ENCODE measurements around the gene USP10. TPM values are rescaled to one million over a fixed set of nuclear protein-coding genes. Genes with fewer than 3 reads are reported as not detected.
A peak's percentile ranks its signal among the peaks of the same experiment; 100 is the strongest.

The USP10 gene
- total RNA-seq, 5 donors from 2014 or later (not counting 1 experiment from before 2014, with no cell fraction given): 80.4 to 122 (median 104) TPM

GRCh38 chr16:84816023-84816422 is 116.2 kb downstream of the USP10 start:
- Histone ChIP-seq H3K9me3 (no peaks in the 10 kb centered on the region), H3K27ac (ENCODE audit: low read length) (no peak overlapping the region), H3K4me1 (ENCODE audit: control insufficient read depth in 1 of 2, extremely low read depth in 1 of 2, insufficient read depth in 2 of 2, low read length in 2 of 2) (peaks cover 7 to 19% of the 10 kb centered on the region in 2 experiments), H3K4me3 (ENCODE audit: control insufficient read depth in 1 of 2, extremely low read depth in 1 of 2, low read length in 1 of 2) (no peak overlapping the region), H3K36me3 (ENCODE audit: control insufficient read depth in 2 of 2, extremely low read depth in 1 of 2, insufficient read depth in 1 of 2, low read length in 1 of 2) (no peaks in the 10 kb centered on the region), H3K27me3 (replicated peaks in 1 of 2; ENCODE audit: control insufficient read depth in 2 of 2, extremely low read depth in 1 of 2, insufficient read depth in 2 of 2, low read length in 1 of 2) (peaks cover 0 to 31% of the 10 kb centered on the region in 2 experiments)
- ChIA-PET POLR2A (no interaction called here), CTCF (no interaction called here)
- no peak for ATAC-seq (replicated peaks in 1 of 4)
- peaks cover 3 to 8% of the 10 kb centered on the region in 2 donors for H3K27me3 Mint-ChIP-seq
- H3K9me3 Mint-ChIP-seq: no peaks in the 10 kb centered on the region
- H3K27ac Mint-ChIP-seq: no peak overlapping the region
- H3K4me3 Mint-ChIP-seq: no peak overlapping the region
- DNase-seq: no peak
- 100% methylated on average over 1 of the region's 7 CpGs for WGBS (ENCODE audit: insufficient coverage)
- peaks cover 15 to 30% (median 15%) of the 10 kb centered on the region in 3 donors for H3K4me1 Mint-ChIP-seq
- H3K36me3 Mint-ChIP-seq: no peaks in the 10 kb centered on the region

GRCh38 chr16:84816485-84816884 is 116.7 kb downstream of the USP10 start:
- no peak overlapping the region for H3K4me3 ChIP-seq (ENCODE audit: control insufficient read depth in 1 of 2, extremely low read depth in 1 of 2, low read length in 1 of 2)
- 85% methylated on average over 7 of the region's 10 CpGs for WGBS (ENCODE audit: insufficient coverage)
- no peak overlapping the region for H3K27ac Mint-ChIP-seq
- ChIA-PET CTCF (no interaction called here), POLR2A (no interaction called here)
- peaks cover 7 to 17% of the 10 kb centered on the region in 2 experiments for H3K4me1 ChIP-seq (ENCODE audit: control insufficient read depth in 1 of 2, extremely low read depth in 1 of 2, insufficient read depth in 2 of 2, low read length in 2 of 2)
- peaks cover 3 to 10% of the 10 kb centered on the region in 2 donors for H3K27me3 Mint-ChIP-seq
- H3K36me3 Mint-ChIP-seq: no peaks in the 10 kb centered on the region
- no peaks in the 10 kb centered on the region for H3K36me3 ChIP-seq (ENCODE audit: control insufficient read depth in 2 of 2, extremely low read depth in 1 of 2, insufficient read depth in 1 of 2, low read length in 1 of 2)
- H3K9me3 ChIP-seq: no peaks in the 10 kb centered on the region
- no peak overlapping the region for H3K27ac ChIP-seq (ENCODE audit: low read length)
- H3K4me1 Mint-ChIP-seq: peaks cover 12 to 30% (median 14%) of the 10 kb centered on the region in 3 donors
- H3K9me3 Mint-ChIP-seq: no peaks in the 10 kb centered on the region
- ATAC-seq (replicated peaks in 1 of 4) (no peak), DNase-seq (no peak)
- peaks cover 0 to 34% of the 10 kb centered on the region in 2 experiments for H3K27me3 ChIP-seq (replicated peaks in 1 of 2; ENCODE audit: control insufficient read depth in 2 of 2, extremely low read depth in 1 of 2, insufficient read depth in 2 of 2, low read length in 1 of 2)
- no peak overlapping the region for H3K4me3 Mint-ChIP-seq

- DNase-seq (no peak), ATAC-seq (replicated peaks in 1 of 4) (no peak)
- Mint-ChIP-seq H3K4me3 (no peak overlapping the region), H3K27ac (no peak overlapping the region), H3K36me3 (no peaks in the 10 kb centered on the region), H3K27me3 (peaks cover 3 to 12% of the 10 kb centered on the region in 2 donors), H3K9me3 (no peaks in the 10 kb centered on the region), H3K4me1 (peaks cover 11 to 27% (median 18%) of the 10 kb centered on the region in 3 donors)
- Histone ChIP-seq H3K27ac (ENCODE audit: low read length) (no peak overlapping the region), H3K4me3 (ENCODE audit: control insufficient read depth in 1 of 2, extremely low read depth in 1 of 2, low read length in 1 of 2) (no peak overlapping the region), H3K27me3 (replicated peaks in 1 of 2; ENCODE audit: control insufficient read depth in 2 of 2, extremely low read depth in 1 of 2, insufficient read depth in 2 of 2, low read length in 1 of 2) (peaks cover 0 to 39% of the 10 kb centered on the region in 2 experiments), H3K36me3 (ENCODE audit: control insufficient read depth in 2 of 2, extremely low read depth in 1 of 2, insufficient read depth in 1 of 2, low read length in 1 of 2) (no peaks in the 10 kb centered on the region), H3K4me1 (ENCODE audit: control insufficient read depth in 1 of 2, extremely low read depth in 1 of 2, insufficient read depth in 2 of 2, low read length in 2 of 2) (peaks cover 7 to 16% of the 10 kb centered on the region in 2 experiments), H3K9me3 (no peaks in the 10 kb centered on the region)
- WGBS (ENCODE audit: insufficient coverage): 90% methylated on average over 8 of the region's 10 CpGs
- ChIA-PET POLR2A (no interaction called here), CTCF (no interaction called here)
Measured at GRCh38 chr16:84817206-84817605, 117.4 kb downstream of the USP10 start.

- no CpG with 5 or more reads among the region's 2 CpGs for WGBS (ENCODE audit: insufficient coverage)
- Histone ChIP-seq H3K36me3 (ENCODE audit: control insufficient read depth in 2 of 2, extremely low read depth in 1 of 2, insufficient read depth in 1 of 2, low read length in 1 of 2) (no peaks in the 10 kb centered on the region), H3K4me3 (ENCODE audit: control insufficient read depth in 1 of 2, extremely low read depth in 1 of 2, low read length in 1 of 2) (no peak overlapping the region), H3K9me3 (no peaks in the 10 kb centered on the region), H3K27me3 (replicated peaks in 1 of 2; ENCODE audit: control insufficient read depth in 2 of 2, extremely low read depth in 1 of 2, insufficient read depth in 2 of 2, low read length in 1 of 2) (peaks cover 0 to 42% of the 10 kb centered on the region in 2 experiments), H3K4me1 (ENCODE audit: control insufficient read depth in 1 of 2, extremely low read depth in 1 of 2, insufficient read depth in 2 of 2, low read length in 2 of 2) (peaks cover 7 to 16% of the 10 kb centered on the region in 2 experiments), H3K27ac (ENCODE audit: low read length) (no peak overlapping the region)
- POLR2A ChIA-PET: no interaction called here
- H3K27ac Mint-ChIP-seq: no peak overlapping the region
- peaks cover 11 to 24% (median 18%) of the 10 kb centered on the region in 3 donors for H3K4me1 Mint-ChIP-seq
- H3K9me3 Mint-ChIP-seq: no peaks in the 10 kb centered on the region
- peaks cover 6 to 12% of the 10 kb centered on the region in 2 donors for H3K27me3 Mint-ChIP-seq
- no peak for ATAC-seq (replicated peaks in 1 of 4)
- DNase-seq: no peak
- no peak overlapping the region for H3K4me3 Mint-ChIP-seq
- no peaks in the 10 kb centered on the region for H3K36me3 Mint-ChIP-seq
- CTCF ChIA-PET: no interaction called here
Measured at GRCh38 chr16:84817613-84818012, 117.8 kb downstream of the USP10 start.

GRCh38 chr16:84818133-84818532 is 118.3 kb downstream of the USP10 start:
- Histone ChIP-seq H3K4me1 (ENCODE audit: control insufficient read depth in 1 of 2, extremely low read depth in 1 of 2, insufficient read depth in 2 of 2, low read length in 2 of 2) (peaks cover 7 to 16% of the 10 kb centered on the region in 2 experiments), H3K4me3 (ENCODE audit: control insufficient read depth in 1 of 2, extremely low read depth in 1 of 2, low read length in 1 of 2) (no peak overlapping the region), H3K27me3 (replicated peaks in 1 of 2; ENCODE audit: control insufficient read depth in 2 of 2, extremely low read depth in 1 of 2, insufficient read depth in 2 of 2, low read length in 1 of 2) (peaks cover 0 to 44% of the 10 kb centered on the region in 2 experiments), H3K9me3 (no peaks in the 10 kb centered on the region), H3K27ac (ENCODE audit: low read length) (no peak overlapping the region), H3K36me3 (ENCODE audit: control insufficient read depth in 2 of 2, extremely low read depth in 1 of 2, insufficient read depth in 1 of 2, low read length in 1 of 2) (no peaks in the 10 kb centered on the region)
- ChIA-PET POLR2A (no interaction called here), CTCF (no interaction called here)
- Mint-ChIP-seq H3K27me3 (peaks cover 11 to 12% of the 10 kb centered on the region in 2 donors), H3K4me3 (no peak overlapping the region), H3K27ac (no peak overlapping the region), H3K4me1 (peaks cover 11 to 18% (median 18%) of the 10 kb centered on the region in 3 donors), H3K9me3 (no peaks in the 10 kb centered on the region), H3K36me3 (no peaks in the 10 kb centered on the region)
- no peak for ATAC-seq (replicated peaks in 1 of 4)
- DNase-seq: no peak
- 83% methylated on average over 1 of the region's 2 CpGs for WGBS (ENCODE audit: insufficient coverage)

GRCh38 chr16:84818989-84819643 is 119.3 kb downstream of the USP10 start:
- Histone ChIP-seq H3K4me1 (ENCODE audit: control insufficient read depth in 1 of 2, extremely low read depth in 1 of 2, insufficient read depth in 2 of 2, low read length in 2 of 2) (peaks cover 7 to 16% of the 10 kb centered on the region in 2 experiments), H3K4me3 (ENCODE audit: control insufficient read depth in 1 of 2, extremely low read depth in 1 of 2, low read length in 1 of 2) (peak overlapping the region in 1 of 2 donors; percentile 36), H3K9me3 (no peaks in the 10 kb centered on the region), H3K27ac (ENCODE audit: low read length) (no peak overlapping the region), H3K27me3 (replicated peaks in 1 of 2; ENCODE audit: control insufficient read depth in 2 of 2, extremely low read depth in 1 of 2, insufficient read depth in 2 of 2, low read length in 1 of 2) (peaks cover 0 to 46% of the 10 kb centered on the region in 2 experiments), H3K36me3 (ENCODE audit: control insufficient read depth in 2 of 2, extremely low read depth in 1 of 2, insufficient read depth in 1 of 2, low read length in 1 of 2) (no peaks in the 10 kb centered on the region)
- H3K36me3 Mint-ChIP-seq: no peaks in the 10 kb centered on the region
- 69% methylated on average over 20 of the region's 29 CpGs for WGBS (ENCODE audit: insufficient coverage)
- H3K27me3 Mint-ChIP-seq: peaks cover 11 to 14% of the 10 kb centered on the region in 2 donors
- ATAC-seq (replicated peaks in 1 of 4) (peak in 2 of 4 experiments; percentile 5 to 7), DNase-seq (no peak)
- CTCF ChIA-PET: no interaction called here
- H3K27ac Mint-ChIP-seq: no peak overlapping the region
- no peaks in the 10 kb centered on the region for H3K9me3 Mint-ChIP-seq
- peak overlapping the region in 1 of 3 donors; percentile 84 for H3K4me3 Mint-ChIP-seq
- H3K4me1 Mint-ChIP-seq: peaks cover 11 to 18% (median 16%) of the 10 kb centered on the region in 3 donors
- POLR2A ChIA-PET: no interaction called here
